SK-N-SH (cell line): ENCODE results near the gene OAS1. TPM values are rescaled to one million over a fixed set of nuclear protein-coding genes. Genes with fewer than 3 reads are reported as not detected.

Source experiments
- CTCF ChIA-PET: fragments of 300-600, 350-600 bp; formaldehyde crosslinking; extraction: SDS; loops from one replicate; lab custom pipeline; 2021; lab: Yijun Ruan, JAX
- POLR2A ChIA-PET: fragments of 350-600 bp; sonication (Branson Sonifier 250); formaldehyde crosslinking; extraction: SDS; loops from one replicate; lab custom pipeline; 2020; ENCODE audit warnings: antibody characterized with exemption, inconsistent platforms; lab: Yijun Ruan, JAX
- DNase-seq: peaks from one replicate; pipeline ENCODE4 v3.0.0; 2012
- H2AFZ ChIP-seq: fragments of 200-600 bp; sonication (generic); 2 replicates; pipeline ENCODE4 v1.8.1; 2016; ENCODE audit warnings: antibody characterized with exemption, mild to moderate bottlenecking, low read depth
- H3F3A ChIP-seq: fragments of 200-600 bp; sonication (generic); replicated peaks from 2 replicates; pipeline ENCODE3; 2016; ENCODE audit warnings: antibody characterized with exemption, mild to moderate bottlenecking; ENCODE audit not compliant: insufficient read depth
- H3K27ac ChIP-seq, 2 experiments: fragments of 200-500 bp in 1 of 2; fragments of 200-600 bp in 1 of 2; sonication (Bioruptor generic) in 1 of 2; sonication (generic), shearing (Covaris generic) in 1 of 2; 2 replicates each; pipeline versions ENCODE4 v1.5.1 to v1.6.1; 2014 to 2016; ENCODE audit warnings: low read depth in 2 of 2, inconsistent platforms in 1 of 2, low read length in 1 of 2, mild to moderate bottlenecking in 1 of 2, mixed read lengths in 1 of 2
- H3K27me3 ChIP-seq: fragments of 200-600 bp; sonication (generic), shearing (Covaris generic); 2 replicates; pipeline ENCODE4 v1.6.1; 2016; ENCODE audit warnings: mixed run types; ENCODE audit not compliant: insufficient read depth
- H3K36me3 ChIP-seq, 2 experiments: fragments of 200-500 bp in 1 of 2; fragments of 200-600 bp in 1 of 2; sonication (Bioruptor generic) in 1 of 2; sonication (generic) in 1 of 2; replicated peaks in 1 of 2; 2 replicates each; pipeline versions ENCODE3 to v1.5.1; 2014 to 2016; ENCODE audit warnings: low read length in 1 of 2, mild to moderate bottlenecking in 1 of 2; ENCODE audit not compliant: insufficient read depth in 2 of 2, control insufficient read depth in 1 of 2
- H3K4me1 ChIP-seq, 2 experiments: fragments of 200-500 bp in 1 of 2; fragments of 200-600 bp in 1 of 2; sonication (Bioruptor generic) in 1 of 2; sonication (generic), shearing (Covaris generic) in 1 of 2; 2 replicates each; pipeline versions ENCODE4 v1.5.1 to v1.6.1; 2014 to 2016; ENCODE audit warnings: low read depth in 1 of 2, low read length in 1 of 2, mixed run types in 1 of 2; ENCODE audit not compliant: insufficient read depth in 2 of 2, control insufficient read depth in 1 of 2
- H3K4me2 ChIP-seq: fragments of 200-600 bp; sonication (generic), shearing (Covaris generic); 2 replicates; pipeline ENCODE4 v1.6.1; 2017; ENCODE audit warnings: mixed run types
- H3K4me3 ChIP-seq, 2 experiments: fragments of 200-500 bp in 1 of 2; fragments of 200-600 bp in 1 of 2; sonication (Bioruptor generic) in 1 of 2; sonication (generic), shearing (Covaris generic) in 1 of 2; 2 replicates each; pipeline versions ENCODE4 v1.5.1 to v1.8.1; 2014 to 2016; ENCODE audit warnings: low read depth in 2 of 2, inconsistent platforms in 1 of 2, low read length in 1 of 2, mild to moderate bottlenecking in 1 of 2, mixed read lengths in 1 of 2, moderate library complexity in 1 of 2
- H3K79me2 ChIP-seq: fragments of 200-600 bp; sonication (generic); 2 replicates; pipeline ENCODE4 v1.8.1; 2017; ENCODE audit warnings: mild to moderate bottlenecking; ENCODE audit not compliant: insufficient read depth
- H3K9ac ChIP-seq: fragments of 200-600 bp; sonication (generic); 2 replicates; pipeline ENCODE4 v1.6.1; 2017; ENCODE audit warnings: mixed run types
- H3K9me2 ChIP-seq: fragments of 200-600 bp; sonication (generic); 2 replicates; pipeline ENCODE4 v1.6.1; 2017; ENCODE audit warnings: mixed run types
- H3K9me3 ChIP-seq: fragments of 200-600 bp; sonication (generic); 2 replicates; pipeline ENCODE4 v1.6.1; 2017; ENCODE audit warnings: mixed run types, mild to moderate bottlenecking, moderate library complexity
- H4K20me1 ChIP-seq: fragments of 200-600 bp; sonication (generic); 2 replicates; pipeline ENCODE4 v1.6.1; 2017; ENCODE audit warnings: mild to moderate bottlenecking, mixed run types; ENCODE audit not compliant: insufficient read depth
- CHD2 ChIP-seq: fragments of 150-350 bp; IDR thresholded peaks from 2 replicates; pipeline ENCODE4 v1.6.1; 2018; ENCODE audit warnings: low read length; ENCODE audit not compliant: partially characterized antibody
- EP300 ChIP-seq, 2 experiments: IDR thresholded peaks; 2 replicates each; pipeline versions ENCODE4 v1.4.0 to v1.6.1; 2012; ENCODE audit warnings: borderline replicate concordance in 1 of 2, low read depth in 1 of 2, low read length in 1 of 2
- GABPA ChIP-seq: IDR thresholded peaks from 2 replicates; pipeline ENCODE4 v1.4.0; 2012; ENCODE audit warnings: low read depth, mild to moderate bottlenecking
- GATA2 ChIP-seq: sonication (generic); formaldehyde crosslinking; IDR thresholded peaks from 2 replicates; pipeline ENCODE4 v1.5.0; 2020; ENCODE audit warnings: mild to moderate bottlenecking, missing genetic modification reagents
- JUND ChIP-seq: IDR thresholded peaks from 2 replicates; pipeline ENCODE4 v1.4.0; 2012
- NFIC ChIP-seq: IDR thresholded peaks from 2 replicates; pipeline ENCODE4 v1.4.0; 2012; ENCODE audit warnings: borderline replicate concordance
- NRF1 ChIP-seq: IDR thresholded peaks from 2 replicates; pipeline ENCODE4 v1.6.1; 2012; ENCODE audit warnings: low read depth, mild to moderate bottlenecking, low read length
- POLR2AphosphoS5 ChIP-seq: IDR thresholded peaks from 2 replicates; pipeline ENCODE4 v1.6.1; 2012; ENCODE audit warnings: low read depth, low read length
- RAD21 ChIP-seq: IDR thresholded peaks from 2 replicates; pipeline ENCODE4 v1.6.1; 2012; ENCODE audit warnings: mild to moderate bottlenecking, low read length
- RFX5 ChIP-seq: IDR thresholded peaks from 2 replicates; pipeline ENCODE4 v1.6.1; 2012; ENCODE audit warnings: mild to moderate bottlenecking, improper control_type of control experiment, low read length
- RXRA ChIP-seq: IDR thresholded peaks from 2 replicates; pipeline ENCODE4 v1.4.0; 2012; ENCODE audit warnings: low read depth, mild to moderate bottlenecking, borderline replicate concordance
- SMC3 ChIP-seq: IDR thresholded peaks from 2 replicates; pipeline ENCODE4 v1.6.1; 2012; ENCODE audit warnings: low read depth, low read length, improper control_type of control experiment
- TAF1 ChIP-seq: IDR thresholded peaks from 2 replicates; pipeline ENCODE4 v1.6.1; 2012; ENCODE audit warnings: low read depth, mild to moderate bottlenecking, low read length, moderate library complexity, borderline replicate concordance
- TEAD4 ChIP-seq: IDR thresholded peaks from 2 replicates; pipeline ENCODE4 v1.4.0; 2012; ENCODE audit warnings: mild to moderate bottlenecking, borderline replicate concordance; ENCODE audit not compliant: insufficient read depth
- YY1 ChIP-seq: IDR thresholded peaks from 2 replicates; pipeline ENCODE4 v1.4.0; 2012; ENCODE audit warnings: low read depth, mild to moderate bottlenecking
- WGBS: methylation state at CpG from one replicate; pipeline ENCODE4 v1.1.6; 2017; ENCODE audit warnings: low lambda C conversion rate; 5-methylcytosine and 5-hydroxymethylcytosine counted together
- polyA plus RNA-seq, 3 experiments: library from polyadenylated mRNA; depleted of rRNA; stranded (reverse); fragments of >200 nt; gene quantifications; 2 replicates each; pipeline ENCODE4 v1.2.3, GENCODE V29; 2012
- TF ChIP-seq, protein P1 (sequence below): IDR thresholded peaks from 2 replicates; pipeline ENCODE4 v1.4.0; 2012; ENCODE audit warnings: low read depth, borderline replicate concordance
- TF ChIP-seq, protein P2 (sequence below): IDR thresholded peaks from 2 replicates; pipeline ENCODE4 v1.4.0; 2012; ENCODE audit warnings: low read depth, borderline replicate concordance
- TF ChIP-seq, protein P3 (sequence below): fragments of 150-350 bp; IDR thresholded peaks from 2 replicates; pipeline ENCODE4 v1.6.1; 2016; ENCODE audit warnings: mild to moderate bottlenecking, low read depth, low read length
- TF ChIP-seq, protein P4 (sequence below): IDR thresholded peaks from 2 replicates; pipeline ENCODE4 v1.6.1; 2012; ENCODE audit warnings: mild to moderate bottlenecking, low read depth, low read length, moderate library complexity
- TF ChIP-seq, protein P5 (sequence below): fragments of 150-350 bp; IDR thresholded peaks from 2 replicates; pipeline ENCODE4 v1.6.1; 2017; ENCODE audit warnings: antibody characterized with exemption, low read length, low read depth, borderline replicate concordance

OAS1 gene
- polyA plus RNA-seq, 1 of the 3 experiments (the other 2 are of a cell fraction), result 1.1 TPM

DNA sequence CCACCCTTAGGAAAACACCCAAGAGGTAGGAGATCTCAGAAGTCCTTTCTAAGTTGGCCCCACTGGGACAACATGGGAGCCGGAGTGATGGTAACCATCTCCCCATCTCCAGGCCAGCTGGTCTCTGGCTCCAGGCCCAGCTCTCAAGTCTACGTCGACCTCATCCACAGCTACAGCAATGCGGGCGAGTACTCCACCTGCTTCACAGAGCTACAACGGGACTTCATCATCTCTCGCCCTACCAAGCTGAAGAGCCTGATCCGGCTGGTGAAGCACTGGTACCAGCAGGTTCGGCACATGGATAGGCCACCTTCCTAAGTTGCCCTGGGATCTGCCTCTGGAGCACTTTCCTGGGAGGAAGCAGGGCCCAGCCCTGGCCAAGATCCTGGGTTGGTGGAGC, 60.5 kb downstream of the OAS1 start:
- DNase-seq, result no peak
- Histone ChIP-seq H3F3A (no peaks in the 10 kb centered on the region), H4K20me1 (no peaks in the 10 kb centered on the region), H3K36me3 (no peaks in the 10 kb centered on the region), H2AFZ (no peak overlapping the region), H3K9me3 (no peaks in the 10 kb centered on the region), H3K9ac (no peak overlapping the region), H3K4me3 (no peak overlapping the region), H3K27me3 (no peaks in the 10 kb centered on the region), H3K4me2 (no peak overlapping the region), H3K27ac (no peak overlapping the region), H3K79me2 (no peaks in the 10 kb centered on the region), H3K4me1 (peaks cover 0 to 17% of the 10 kb centered on the region in 2 experiments; a peak in 1 of 4 replicates), H3K9me2 (no peaks in the 10 kb centered on the region)
- TF ChIP-seq NRF1 (no peak), CHD2 (no peak), RAD21 (no peak), TEAD4 (no peak), RFX5 (no peak), POLR2AphosphoS5 (no peak), NFIC (no peak), TAF1 (no peak), EP300 (IDR thresholded peaks at IDR 0.05; ENCODE audit: borderline replicate concordance in 1 of 2, low read depth in 1 of 2, low read length in 1 of 2) (no peak), RXRA (no peak), GABPA (no peak), GATA2 (no peak), YY1 (no peak), SMC3 (no peak), JUND (no peak)
- TF ChIP-seq, protein P1, sequence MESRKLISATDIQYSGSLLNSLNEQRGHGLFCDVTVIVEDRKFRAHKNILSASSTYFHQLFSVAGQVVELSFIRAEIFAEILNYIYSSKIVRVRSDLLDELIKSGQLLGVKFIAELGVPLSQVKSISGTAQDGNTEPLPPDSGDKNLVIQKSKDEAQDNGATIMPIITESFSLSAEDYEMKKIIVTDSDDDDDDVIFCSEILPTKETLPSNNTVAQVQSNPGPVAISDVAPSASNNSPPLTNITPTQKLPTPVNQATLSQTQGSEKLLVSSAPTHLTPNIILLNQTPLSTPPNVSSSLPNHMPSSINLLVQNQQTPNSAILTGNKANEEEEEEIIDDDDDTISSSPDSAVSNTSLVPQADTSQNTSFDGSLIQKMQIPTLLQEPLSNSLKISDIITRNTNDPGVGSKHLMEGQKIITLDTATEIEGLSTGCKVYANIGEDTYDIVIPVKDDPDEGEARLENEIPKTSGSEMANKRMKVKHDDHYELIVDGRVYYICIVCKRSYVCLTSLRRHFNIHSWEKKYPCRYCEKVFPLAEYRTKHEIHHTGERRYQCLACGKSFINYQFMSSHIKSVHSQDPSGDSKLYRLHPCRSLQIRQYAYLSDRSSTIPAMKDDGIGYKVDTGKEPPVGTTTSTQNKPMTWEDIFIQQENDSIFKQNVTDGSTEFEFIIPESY, result no peak
- TF ChIP-seq, protein P2, sequence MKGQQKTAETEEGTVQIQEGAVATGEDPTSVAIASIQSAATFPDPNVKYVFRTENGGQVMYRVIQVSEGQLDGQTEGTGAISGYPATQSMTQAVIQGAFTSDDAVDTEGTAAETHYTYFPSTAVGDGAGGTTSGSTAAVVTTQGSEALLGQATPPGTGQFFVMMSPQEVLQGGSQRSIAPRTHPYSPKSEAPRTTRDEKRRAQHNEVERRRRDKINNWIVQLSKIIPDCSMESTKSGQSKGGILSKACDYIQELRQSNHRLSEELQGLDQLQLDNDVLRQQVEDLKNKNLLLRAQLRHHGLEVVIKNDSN, result no peak
- TF ChIP-seq, protein P3, sequence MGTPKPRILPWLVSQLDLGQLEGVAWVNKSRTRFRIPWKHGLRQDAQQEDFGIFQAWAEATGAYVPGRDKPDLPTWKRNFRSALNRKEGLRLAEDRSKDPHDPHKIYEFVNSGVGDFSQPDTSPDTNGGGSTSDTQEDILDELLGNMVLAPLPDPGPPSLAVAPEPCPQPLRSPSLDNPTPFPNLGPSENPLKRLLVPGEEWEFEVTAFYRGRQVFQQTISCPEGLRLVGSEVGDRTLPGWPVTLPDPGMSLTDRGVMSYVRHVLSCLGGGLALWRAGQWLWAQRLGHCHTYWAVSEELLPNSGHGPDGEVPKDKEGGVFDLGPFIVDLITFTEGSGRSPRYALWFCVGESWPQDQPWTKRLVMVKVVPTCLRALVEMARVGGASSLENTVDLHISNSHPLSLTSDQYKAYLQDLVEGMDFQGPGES, result no peak
- TF ChIP-seq, protein P4, sequence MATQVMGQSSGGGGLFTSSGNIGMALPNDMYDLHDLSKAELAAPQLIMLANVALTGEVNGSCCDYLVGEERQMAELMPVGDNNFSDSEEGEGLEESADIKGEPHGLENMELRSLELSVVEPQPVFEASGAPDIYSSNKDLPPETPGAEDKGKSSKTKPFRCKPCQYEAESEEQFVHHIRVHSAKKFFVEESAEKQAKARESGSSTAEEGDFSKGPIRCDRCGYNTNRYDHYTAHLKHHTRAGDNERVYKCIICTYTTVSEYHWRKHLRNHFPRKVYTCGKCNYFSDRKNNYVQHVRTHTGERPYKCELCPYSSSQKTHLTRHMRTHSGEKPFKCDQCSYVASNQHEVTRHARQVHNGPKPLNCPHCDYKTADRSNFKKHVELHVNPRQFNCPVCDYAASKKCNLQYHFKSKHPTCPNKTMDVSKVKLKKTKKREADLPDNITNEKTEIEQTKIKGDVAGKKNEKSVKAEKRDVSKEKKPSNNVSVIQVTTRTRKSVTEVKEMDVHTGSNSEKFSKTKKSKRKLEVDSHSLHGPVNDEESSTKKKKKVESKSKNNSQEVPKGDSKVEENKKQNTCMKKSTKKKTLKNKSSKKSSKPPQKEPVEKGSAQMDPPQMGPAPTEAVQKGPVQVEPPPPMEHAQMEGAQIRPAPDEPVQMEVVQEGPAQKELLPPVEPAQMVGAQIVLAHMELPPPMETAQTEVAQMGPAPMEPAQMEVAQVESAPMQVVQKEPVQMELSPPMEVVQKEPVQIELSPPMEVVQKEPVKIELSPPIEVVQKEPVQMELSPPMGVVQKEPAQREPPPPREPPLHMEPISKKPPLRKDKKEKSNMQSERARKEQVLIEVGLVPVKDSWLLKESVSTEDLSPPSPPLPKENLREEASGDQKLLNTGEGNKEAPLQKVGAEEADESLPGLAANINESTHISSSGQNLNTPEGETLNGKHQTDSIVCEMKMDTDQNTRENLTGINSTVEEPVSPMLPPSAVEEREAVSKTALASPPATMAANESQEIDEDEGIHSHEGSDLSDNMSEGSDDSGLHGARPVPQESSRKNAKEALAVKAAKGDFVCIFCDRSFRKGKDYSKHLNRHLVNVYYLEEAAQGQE, result no peak
- TF ChIP-seq, protein P5, sequence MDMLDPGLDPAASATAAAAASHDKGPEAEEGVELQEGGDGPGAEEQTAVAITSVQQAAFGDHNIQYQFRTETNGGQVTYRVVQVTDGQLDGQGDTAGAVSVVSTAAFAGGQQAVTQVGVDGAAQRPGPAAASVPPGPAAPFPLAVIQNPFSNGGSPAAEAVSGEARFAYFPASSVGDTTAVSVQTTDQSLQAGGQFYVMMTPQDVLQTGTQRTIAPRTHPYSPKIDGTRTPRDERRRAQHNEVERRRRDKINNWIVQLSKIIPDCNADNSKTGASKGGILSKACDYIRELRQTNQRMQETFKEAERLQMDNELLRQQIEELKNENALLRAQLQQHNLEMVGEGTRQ, result no peak
- WGBS, result 76% methylated on average over 8 of the region's 9 CpGs
- POLR2A ChIA-PET, result no interaction called here
- CTCF ChIA-PET, result no interaction called here
